ENCODE results near the gene CCR9. TPM values are rescaled to one million over a fixed set of nuclear protein-coding genes. Genes with fewer than 3 reads are reported as not detected.

Gene CCR9
- total and polyA plus RNA-seq, 3 donors from 2014 or later: 0.19 to 0.25 TPM; not detected in 1

GRCh38 chr3:45894015-45894414, 7.7 kb downstream of the CCR9 start:
- H3K9me3 ChIP-seq: no peaks in the 10 kb centered on the region
- DNase-seq: no peak
- TF ChIP-seq POLR2A (IDR thresholded peaks at IDR 0.05): no peak
- TF ChIP-seq CTCF (IDR thresholded peaks at IDR 0.05): no peak
- 84 to 85% methylated on average over 6 of the region's 6 CpGs for WGBS, 2 donors
- intact Hi-C loops (cut with DNase I; ENCODE audit: low total_unique reads): no loop called here
- no peaks in the 10 kb centered on the region for H3K36me3 ChIP-seq (ENCODE audit: low read depth, missing control alignments)
- H3K4me3 ChIP-seq: no peak overlapping the region
- H3K27ac ChIP-seq: no peak overlapping the region
- no peaks in the 10 kb centered on the region for H3K4me1 ChIP-seq
- H3K27me3 ChIP-seq: no peaks in the 10 kb centered on the region

- no peak overlapping the region for H3K4me3 ChIP-seq
- DNase-seq: no peak
- H3K27me3 ChIP-seq: no peaks in the 10 kb centered on the region
- H3K27ac ChIP-seq: no peak overlapping the region
- H3K9me3 ChIP-seq: no peaks in the 10 kb centered on the region
- intact Hi-C loops (cut with DNase I; ENCODE audit: low total_unique reads): no loop called here
- WGBS, 2 donors: 94 to 97% methylated on average over 5 of the region's 5 CpGs
- H3K4me1 ChIP-seq: no peaks in the 10 kb centered on the region
- no peaks in the 10 kb centered on the region for H3K36me3 ChIP-seq (ENCODE audit: low read depth, missing control alignments)
- no peak for TF ChIP-seq POLR2A (IDR thresholded peaks at IDR 0.05)
Measured at GRCh38 chr3:45895686-45896468, 9.5 kb downstream of the CCR9 start.

DNA sequence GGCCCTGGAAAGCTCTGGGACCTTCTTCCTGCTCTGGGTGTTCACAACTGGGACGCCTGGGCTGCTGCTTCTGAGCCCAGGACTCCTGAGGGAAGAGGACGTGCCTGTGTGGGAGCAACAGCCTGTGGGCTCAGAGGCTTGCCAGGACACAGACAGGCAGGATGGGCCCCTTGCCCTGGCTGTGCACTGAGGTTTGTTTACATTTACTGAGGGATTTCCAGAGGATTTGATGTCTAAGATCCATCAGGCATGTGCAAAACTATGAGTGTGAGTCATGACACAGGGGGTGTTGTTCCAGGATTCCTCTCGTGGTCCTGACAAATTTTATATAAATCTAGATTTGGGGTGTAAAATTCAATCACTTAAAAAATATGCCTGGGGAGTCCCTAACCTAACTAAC, 10.6 kb downstream of the CCR9 start:
- Histone ChIP-seq H3K9me3 (no peaks in the 10 kb centered on the region), H3K4me3 (no peak overlapping the region), H3K36me3 (ENCODE audit: low read depth, missing control alignments) (no peaks in the 10 kb centered on the region), H3K27ac (no peak overlapping the region), H3K4me1 (no peaks in the 10 kb centered on the region), H3K27me3 (no peaks in the 10 kb centered on the region)
- WGBS, 2 donors: 46 to 72% methylated on average over 2 to 3 of the region's 3 CpGs
- intact Hi-C loops (cut with DNase I; ENCODE audit: low total_unique reads): no loop called here
- TF ChIP-seq POLR2A (IDR thresholded peaks at IDR 0.05) (no peak), CTCF (IDR thresholded peaks at IDR 0.05) (no peak)
- no peak for DNase-seq

GRCh38 chr3:45904931-45905330, 18.6 kb downstream of the CCR9 start:
- WGBS, 2 donors: 92 to 94% methylated on average over 3 of the region's 3 CpGs
- Histone ChIP-seq H3K4me3 (no peak overlapping the region), H3K27me3 (no peaks in the 10 kb centered on the region), H3K4me1 (no peaks in the 10 kb centered on the region), H3K9me3 (no peaks in the 10 kb centered on the region), H3K36me3 (ENCODE audit: low read depth, missing control alignments) (no peaks in the 10 kb centered on the region), H3K27ac (no peak overlapping the region)
- DNase-seq: no peak
- TF ChIP-seq CTCF (IDR thresholded peaks at IDR 0.05): no peak
- TF ChIP-seq POLR2A (IDR thresholded peaks at IDR 0.05): no peak
- intact Hi-C loops (cut with DNase I; ENCODE audit: low total_unique reads): loop anchor here (10.0 kb wide), 1 partner anchor 150 kb away; no protein-coding TSS in a partner anchor

GRCh38 chr3:45905755-45906154, 19.4 kb downstream of the CCR9 start:
- intact Hi-C loops (cut with DNase I; ENCODE audit: low total_unique reads): loop anchor here (10.0 kb wide), 1 partner anchor 151 kb away; no protein-coding TSS in a partner anchor
- H3K9me3 ChIP-seq: no peaks in the 10 kb centered on the region

More at GRCh38 chr3:45905755-45906154, 19.4 kb downstream of the CCR9 start:
- Histone ChIP-seq H3K27me3 (no peaks in the 10 kb centered on the region), H3K4me3 (no peak overlapping the region), H3K27ac (no peak overlapping the region), H3K4me1 (no peaks in the 10 kb centered on the region), H3K36me3 (ENCODE audit: low read depth, missing control alignments) (no peaks in the 10 kb centered on the region)
- 90 to 93% methylated on average over 2 to 3 of the region's 3 CpGs for WGBS, 2 donors
- TF ChIP-seq POLR2A (IDR thresholded peaks at IDR 0.05) (no peak), CTCF (IDR thresholded peaks at IDR 0.05) (no peak)
- no peak for DNase-seq

Measured in testis (tissue), 3 donors.